ENCODE results near the gene AR.

The AR gene

GRCh38 chrX:67555578-67556203 is 11.9 kb downstream of the AR start:
- H3K9me3 ChIP-seq, result no peaks in the 10 kb centered on the region
- H3K36me3 ChIP-seq, result no peaks in the 10 kb centered on the region
- peak; percentile 70 for TF ChIP-seq CTCF (IDR thresholded peaks at IDR 0.05)
- no peak overlapping the region for H3K27ac ChIP-seq
- no peaks in the 10 kb centered on the region for H3K4me1 ChIP-seq (ENCODE audit: control insufficient read depth in 1 of 2, insufficient read depth in 1 of 2, low read depth in 1 of 2, low read length in 1 of 2)
- H3K27me3 ChIP-seq, result no peaks in the 10 kb centered on the region
- no peak overlapping the region for H3K4me3 ChIP-seq (ENCODE audit: low read depth in 1 of 2, low read length in 1 of 2)

DNA sequence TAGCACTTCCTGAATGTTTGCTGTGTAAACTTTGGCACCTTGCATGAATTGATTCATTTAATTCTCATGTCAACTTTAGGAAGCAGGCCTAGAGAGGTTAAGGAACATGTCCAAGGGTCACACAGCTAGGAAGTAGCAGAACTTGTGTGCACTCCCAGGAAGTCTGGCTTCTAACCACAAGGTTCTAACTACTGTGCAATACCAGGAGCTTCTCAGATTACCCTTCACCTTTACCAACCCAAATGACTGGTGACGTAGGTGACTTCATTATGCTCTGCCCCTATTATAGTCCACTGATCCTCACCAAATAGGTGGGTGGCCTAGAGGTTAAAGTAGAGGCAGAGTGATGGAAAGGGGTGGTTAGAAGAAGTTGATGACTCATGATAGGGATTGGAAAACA is 14.4 kb downstream of the AR start:
- Histone ChIP-seq H3K27me3 (no peaks in the 10 kb centered on the region), H3K27ac (no peak overlapping the region), H3K36me3 (no peaks in the 10 kb centered on the region), H3K4me1 (ENCODE audit: control insufficient read depth in 1 of 2, insufficient read depth in 1 of 2, low read depth in 1 of 2, low read length in 1 of 2) (no peaks in the 10 kb centered on the region), H3K9me3 (no peaks in the 10 kb centered on the region), H3K4me3 (ENCODE audit: low read depth in 1 of 2, low read length in 1 of 2) (no peak overlapping the region)
- TF ChIP-seq CTCF (IDR thresholded peaks at IDR 0.05), result no peak

DNA sequence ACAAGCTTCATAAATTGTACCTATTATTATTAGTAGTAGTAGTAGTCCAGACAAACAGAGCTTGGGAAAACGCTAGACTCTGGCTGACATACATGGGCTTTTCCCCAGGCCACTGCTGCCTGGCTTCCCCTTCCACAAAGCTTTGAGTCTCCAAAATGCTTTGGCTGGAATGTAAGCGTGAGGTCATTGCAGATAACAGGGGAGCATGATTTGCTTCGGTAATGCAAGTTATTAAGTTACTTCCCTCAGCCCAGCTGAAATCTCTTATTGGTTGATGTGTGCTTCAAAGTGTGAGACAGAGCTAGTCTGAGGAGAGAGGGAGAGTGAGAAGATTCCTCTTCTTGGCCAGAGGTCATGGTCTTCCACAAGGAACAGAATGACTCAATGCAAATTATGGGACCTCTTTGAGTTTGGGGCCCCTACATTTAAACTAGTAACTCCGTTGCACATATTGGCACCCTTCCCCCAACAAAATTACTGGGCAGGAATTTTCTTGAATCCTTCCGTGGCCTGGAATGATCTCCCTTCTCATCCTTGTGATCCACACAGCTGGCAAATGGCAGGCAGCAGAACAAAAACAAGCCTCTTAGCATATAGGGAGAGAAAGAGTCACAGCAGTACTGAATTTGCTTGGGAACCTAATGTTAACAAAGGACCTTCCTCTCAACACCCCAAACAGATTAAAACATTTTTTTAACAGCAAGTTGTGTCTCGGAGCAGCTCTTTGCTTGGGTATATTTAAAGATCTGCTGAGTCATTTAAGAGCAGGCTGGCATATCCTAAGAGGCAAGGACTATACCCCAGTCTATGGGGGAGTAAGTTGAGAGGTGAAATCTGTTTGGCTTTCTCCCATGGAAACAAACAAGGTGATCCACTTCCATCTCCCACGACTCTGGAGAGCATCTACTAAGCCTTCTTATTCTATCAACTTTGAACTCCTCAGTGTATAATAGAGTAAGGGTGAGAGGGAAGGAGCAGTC is 19.9 kb downstream of the AR start:
- Histone ChIP-seq H3K36me3 (no peaks in the 10 kb centered on the region), H3K27ac (no peak overlapping the region), H3K9me3 (no peaks in the 10 kb centered on the region), H3K4me3 (ENCODE audit: low read depth in 1 of 2, low read length in 1 of 2) (no peak overlapping the region), H3K4me1 (ENCODE audit: control insufficient read depth in 1 of 2, insufficient read depth in 1 of 2, low read depth in 1 of 2, low read length in 1 of 2) (no peaks in the 10 kb centered on the region), H3K27me3 (no peaks in the 10 kb centered on the region)
- no peak for TF ChIP-seq CTCF (IDR thresholded peaks at IDR 0.05)

DNA sequence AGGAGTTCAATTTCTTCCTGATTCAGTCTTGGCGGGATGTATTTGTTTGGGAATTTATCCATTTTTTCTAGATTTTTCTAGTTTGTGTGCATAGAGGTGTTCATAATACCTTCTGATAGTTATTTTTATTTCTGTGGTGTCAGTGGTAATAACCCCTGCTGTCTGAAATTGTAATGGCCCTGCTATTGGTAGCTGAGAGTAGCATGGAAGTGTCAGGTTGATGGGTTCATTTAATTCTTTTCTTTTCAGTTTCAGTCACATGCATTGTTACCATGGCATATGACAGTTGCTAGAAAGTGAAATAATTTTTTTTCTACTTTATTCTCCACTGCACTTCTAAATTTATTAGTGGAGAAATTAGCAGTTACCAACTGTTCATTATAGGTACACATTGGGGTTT is 20.7 kb downstream of the AR start:
- H3K27ac ChIP-seq, result no peak overlapping the region
- no peaks in the 10 kb centered on the region for H3K27me3 ChIP-seq
- H3K9me3 ChIP-seq, result no peaks in the 10 kb centered on the region
- H3K4me3 ChIP-seq (ENCODE audit: low read depth in 1 of 2, low read length in 1 of 2), result no peak overlapping the region
- H3K4me1 ChIP-seq (ENCODE audit: control insufficient read depth in 1 of 2, insufficient read depth in 1 of 2, low read depth in 1 of 2, low read length in 1 of 2), result no peaks in the 10 kb centered on the region
- H3K36me3 ChIP-seq, result no peaks in the 10 kb centered on the region
- TF ChIP-seq CTCF (IDR thresholded peaks at IDR 0.05), result no peak

- no peaks in the 10 kb centered on the region for H3K4me1 ChIP-seq (ENCODE audit: control insufficient read depth in 1 of 2, insufficient read depth in 1 of 2, low read depth in 1 of 2, low read length in 1 of 2)
- H3K27me3 ChIP-seq, result no peaks in the 10 kb centered on the region
- TF ChIP-seq CTCF (IDR thresholded peaks at IDR 0.05), result no peak
- H3K27ac ChIP-seq, result no peak overlapping the region
- H3K9me3 ChIP-seq, result no peaks in the 10 kb centered on the region
- H3K36me3 ChIP-seq, result no peaks in the 10 kb centered on the region
- H3K4me3 ChIP-seq (ENCODE audit: low read depth in 1 of 2, low read length in 1 of 2), result no peak overlapping the region
Observed at GRCh38 chrX:67568769-67569168, 24.9 kb downstream of the AR start.
